Upper lobe of right lung (tissue), 1 donor: ENCODE results near the gene SLC35E2B. TPM values are rescaled to one million over a fixed set of nuclear protein-coding genes. Genes with fewer than 3 reads are reported as not detected.

Source experiments
- ATAC-seq: fragments of 200-7000 bp; cut with Tn5 transposase; one replicate; pipeline ENCODE4 v1.9.1; 2020; ENCODE audit warnings: mild to moderate bottlenecking, moderate library complexity
- DNase-seq: peaks from one replicate; pipeline ENCODE4 v3.0.0-alpha.2; 2020
- H3K27ac ChIP-seq: fragments of 200-600 bp; one replicate; pipeline ENCODE4 v1.8.0; 2022
- H3K27me3 ChIP-seq: fragments of 200-600 bp; one replicate; pipeline ENCODE4 v1.8.0; 2022; ENCODE audit warnings: mild to moderate bottlenecking
- H3K36me3 ChIP-seq: fragments of 200-600 bp; one replicate; pipeline ENCODE4 v1.8.0; 2022
- H3K4me1 ChIP-seq: fragments of 200-600 bp; one replicate; pipeline ENCODE4 v1.8.0; 2022
- H3K4me3 ChIP-seq: fragments of 200-600 bp; one replicate; pipeline ENCODE4 v1.8.0; 2022; ENCODE audit warnings: mild to moderate bottlenecking
- H3K9me3 ChIP-seq: fragments of 200-600 bp; one replicate; pipeline ENCODE4 v1.8.0; 2022
- CTCF ChIP-seq: fragments of 200-600 bp; IDR thresholded peaks from one replicate; pipeline ENCODE4 v1.8.0; 2022; ENCODE audit warnings: antibody characterized with exemption
- intact Hi-C: fragments of 100-400 bp; cut with DNase I; formaldehyde crosslinking; loops from one replicate; pipeline ENCODE4 v1.11.0; 2022
- total RNA-seq: library from RNA; stranded (reverse); fragmentation: NEBNext Ultra II Directional; extraction: Animal tissue kit (Norgen Biotek cat#: 25700); gene quantifications from one replicate; pipeline ENCODE4 v1.2.1, GENCODE V29; 2021
- donor health status: DM: no; HTN: yes; CAD: no; lungs with severe emphysema.

The SLC35E2B gene
- total RNA-seq, 1 donor from 2014 or later = 49.8 TPM

- DNase-seq (no peak), ATAC-seq (no peak)
- Histone ChIP-seq H3K4me1 (peaks cover 14% of the 10 kb centered on the region), H3K4me3 (no peak overlapping the region), H3K27me3 (no peaks in the 10 kb centered on the region), H3K36me3 (no peaks in the 10 kb centered on the region), H3K27ac (no peak overlapping the region), H3K9me3 (no peaks in the 10 kb centered on the region)
- intact Hi-C loops = no loop called here
- no peak for TF ChIP-seq CTCF
Observed at GRCh38 chr1:1687846-1688245, 4.7 kb downstream of the SLC35E2B start.

GRCh38 chr1:1684031-1684681, 8.4 kb downstream of the SLC35E2B start:
- Histone ChIP-seq H3K9me3 (no peaks in the 10 kb centered on the region), H3K27ac (no peak overlapping the region), H3K27me3 (no peaks in the 10 kb centered on the region), H3K4me1 (peaks cover 14% of the 10 kb centered on the region), H3K4me3 (no peak overlapping the region), H3K36me3 (peaks cover 3% of the 10 kb centered on the region)
- intact Hi-C loops = no loop called here
- no peak for TF ChIP-seq CTCF
- ATAC-seq (no peak), DNase-seq (no peak)

GRCh38 chr1:1683104-1683905, 9.3 kb downstream of the SLC35E2B start:
- DNase-seq (no peak), ATAC-seq (peak; percentile 66)
- no peaks in the 10 kb centered on the region for H3K9me3 ChIP-seq
- peaks cover 3% of the 10 kb centered on the region for H3K36me3 ChIP-seq
- H3K27ac ChIP-seq = no peak overlapping the region
- no peak for TF ChIP-seq CTCF
- H3K4me1 ChIP-seq = peaks cover 14% of the 10 kb centered on the region
- H3K27me3 ChIP-seq = no peaks in the 10 kb centered on the region
- no peak overlapping the region for H3K4me3 ChIP-seq
- intact Hi-C loops = no loop called here

GRCh38 chr1:1680912-1681273, 11.7 kb downstream of the SLC35E2B start:
- H3K36me3 ChIP-seq = peaks cover 3% of the 10 kb centered on the region
- ATAC-seq = no peak
- H3K4me3 ChIP-seq = no peak overlapping the region
- H3K27me3 ChIP-seq = no peaks in the 10 kb centered on the region
- H3K9me3 ChIP-seq = no peaks in the 10 kb centered on the region
- no peak for DNase-seq
- intact Hi-C loops = no loop called here
- TF ChIP-seq CTCF = no peak
- H3K27ac ChIP-seq = no peak overlapping the region
- peaks cover 10% of the 10 kb centered on the region for H3K4me1 ChIP-seq

GRCh38 chr1:1680031-1680911, 12.3 kb downstream of the SLC35E2B start:
- no peak for DNase-seq
- peaks cover 10% of the 10 kb centered on the region for H3K4me1 ChIP-seq

More at GRCh38 chr1:1680031-1680911, 12.3 kb downstream of the SLC35E2B start:
- intact Hi-C loops = no loop called here
- Histone ChIP-seq H3K27ac (no peak overlapping the region), H3K36me3 (peaks cover 3% of the 10 kb centered on the region), H3K4me3 (no peak overlapping the region), H3K9me3 (no peaks in the 10 kb centered on the region), H3K27me3 (no peaks in the 10 kb centered on the region)
- no peak for TF ChIP-seq CTCF
- ATAC-seq = no peak
